SJCRH30 (cell line): Measurements from ENCODE around the gene TOP3A. TPM values are rescaled to one million over a fixed set of nuclear protein-coding genes. Genes with fewer than 3 reads are reported as not detected.

Experiments used
- DNase-seq, 2 experiments: peaks; one replicate each; pipeline ENCODE4 v3.0.0-alpha.2; 2015 to 2020
- H3K27ac ChIP-seq: fragments of 250-450 bp; sonication (Bioruptor Pico); 2 replicates; pipeline ENCODE4 v1.5.1; 2020; ENCODE audit warnings: mild to moderate bottlenecking, moderate library complexity
- H3K27me3 ChIP-seq: fragments of 250-450 bp; sonication (Bioruptor Pico); 2 replicates; pipeline ENCODE4 v1.5.1; 2020; ENCODE audit warnings: mild to moderate bottlenecking, moderate library complexity
- H3K36me3 ChIP-seq: fragments of 250-450 bp; sonication (Bioruptor Pico); 2 replicates; pipeline ENCODE4 v1.5.1; 2020; ENCODE audit warnings: mild to moderate bottlenecking, moderate library complexity
- H3K4me1 ChIP-seq: fragments of 250-450 bp; sonication (Bioruptor Pico); 2 replicates; pipeline ENCODE4 v1.5.1; 2020; ENCODE audit warnings: mild to moderate bottlenecking, moderate library complexity
- H3K4me3 ChIP-seq: fragments of 250-450 bp; sonication (Bioruptor Pico); 2 replicates; pipeline ENCODE4 v1.5.1; 2020; ENCODE audit warnings: mild to moderate bottlenecking, moderate library complexity
- H3K9me3 ChIP-seq: fragments of 250-450 bp; sonication (Bioruptor Pico); replicated peaks from 2 replicates; pipeline ENCODE4 v1.5.1; 2020; ENCODE audit warnings: mild to moderate bottlenecking, moderate library complexity
- total RNA-seq: library from RNA; depleted of rRNA; stranded (reverse); fragments of >200 nt; shearing (Covaris generic); gene quantifications from 2 replicates; pipeline ENCODE4 v1.2.3, GENCODE V29; 2014

Gene TOP3A
- total RNA-seq, 1 experiment from 2014 or later = 236 TPM

DNA sequence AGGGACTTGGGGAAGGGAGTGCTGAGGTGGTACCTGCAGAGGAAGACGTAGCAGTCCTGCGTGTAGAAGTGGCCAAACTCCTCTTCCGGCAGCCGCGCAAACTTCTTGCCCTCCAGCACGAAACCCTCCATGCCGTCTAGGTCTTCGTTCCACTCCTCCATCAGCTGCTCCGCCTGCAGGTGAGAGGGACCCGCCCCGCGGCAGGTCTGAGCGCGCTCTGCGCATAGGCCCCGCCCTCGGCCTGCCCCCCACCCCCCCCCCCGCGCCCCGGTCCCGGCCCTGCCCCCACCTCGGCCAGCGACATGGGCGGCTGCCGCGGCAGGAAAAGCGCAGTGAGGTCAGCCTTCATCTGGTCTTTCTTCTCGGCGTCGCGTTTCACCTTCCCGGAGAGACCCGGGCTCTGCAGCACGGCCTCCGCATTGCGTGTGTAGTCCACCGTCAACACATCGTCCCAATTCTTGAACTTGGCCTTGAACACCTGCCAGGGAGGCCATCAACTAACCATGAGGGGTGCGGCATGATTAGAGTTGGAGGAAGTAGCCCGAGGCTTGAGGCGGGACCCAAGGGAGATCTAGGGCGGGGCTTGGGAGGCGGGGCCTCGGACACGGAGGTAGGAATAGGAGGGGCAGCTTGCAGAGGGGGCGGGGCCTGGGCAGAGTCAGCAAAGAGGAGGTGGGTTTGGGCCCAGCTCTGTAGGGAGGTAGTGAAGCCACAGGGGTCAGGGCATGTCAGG, 67.7 kb downstream of the TOP3A start:
- H3K9me3 ChIP-seq = no peaks in the 10 kb centered on the region
- peaks cover 86% of the 10 kb centered on the region for H3K36me3 ChIP-seq
- H3K4me3 ChIP-seq = no peak overlapping the region
- DNase-seq = peak; percentile 85 to 89
- no peak overlapping the region for H3K27ac ChIP-seq
- no peaks in the 10 kb centered on the region for H3K4me1 ChIP-seq
- H3K27me3 ChIP-seq = no peaks in the 10 kb centered on the region

DNA sequence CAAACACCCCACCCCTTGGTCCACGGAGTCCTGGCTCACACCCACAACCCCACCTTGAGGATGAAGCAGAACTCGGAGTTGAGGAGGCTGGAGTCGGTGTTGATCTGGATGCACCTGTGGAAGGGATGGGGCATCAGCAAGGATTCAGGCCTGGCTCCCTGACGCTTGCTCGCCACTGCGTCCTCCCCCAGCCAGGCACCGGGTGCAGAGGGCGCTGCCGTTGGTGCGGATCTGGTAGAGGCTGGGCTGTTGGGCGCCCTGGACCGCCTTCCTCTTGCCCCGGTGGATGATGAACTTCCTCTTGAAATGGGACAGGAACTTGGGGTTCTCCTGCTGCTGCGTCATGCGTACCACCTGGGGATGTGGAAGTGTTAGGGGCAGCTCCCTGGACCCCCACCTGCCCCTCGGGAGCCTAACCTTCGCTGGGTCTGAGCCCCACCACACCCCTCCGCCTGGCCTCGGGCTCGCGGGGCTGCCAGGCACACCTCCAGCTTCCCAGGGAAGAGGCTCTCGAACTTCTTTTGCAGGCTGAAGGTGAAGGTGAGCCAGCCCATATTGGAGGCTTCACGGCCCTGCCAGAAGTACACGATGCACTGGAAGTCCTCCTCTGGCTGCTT, 68.6 kb downstream of the TOP3A start:
- Histone ChIP-seq H3K4me1 (no peaks in the 10 kb centered on the region), H3K27ac (no peak overlapping the region), H3K36me3 (peaks cover 86% of the 10 kb centered on the region), H3K9me3 (no peaks in the 10 kb centered on the region), H3K4me3 (no peak overlapping the region), H3K27me3 (no peaks in the 10 kb centered on the region)
- DNase-seq = no peak

DNA sequence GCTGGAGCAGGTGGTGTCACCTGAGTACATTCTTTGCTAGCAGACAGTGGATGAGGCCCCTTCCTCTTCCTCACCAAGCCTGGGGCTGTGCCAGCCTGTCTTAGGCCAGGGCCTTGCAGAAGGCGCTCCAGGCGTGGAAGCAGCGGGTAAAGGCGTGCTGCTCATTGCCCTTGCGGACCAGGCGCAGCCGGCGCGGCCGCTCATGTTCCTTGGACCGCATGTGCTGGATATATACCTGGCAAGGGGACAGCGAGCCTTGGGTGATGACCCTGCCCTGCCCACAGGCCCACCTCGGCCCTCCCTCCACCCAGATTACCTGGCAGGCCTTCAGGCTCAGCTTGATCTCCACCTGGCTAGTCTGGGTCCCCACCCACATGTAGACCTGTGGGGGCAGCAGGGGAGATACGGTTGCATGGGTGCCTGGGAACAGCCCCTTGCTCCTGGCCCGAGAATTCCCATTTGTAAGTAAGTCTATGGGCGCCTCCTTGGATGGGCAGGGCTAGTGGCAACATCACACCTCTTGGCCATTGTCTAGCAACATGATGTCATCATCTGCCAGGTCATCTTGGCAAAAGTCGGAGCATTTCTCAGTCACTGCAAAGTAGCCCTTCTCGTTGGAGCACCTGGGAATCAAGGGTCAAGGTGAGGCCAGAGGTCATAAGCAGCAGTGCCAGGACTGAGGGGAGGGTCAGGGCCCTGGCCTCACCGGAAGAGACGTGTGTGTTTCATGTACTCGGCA, 69.6 kb downstream of the TOP3A start:
- Histone ChIP-seq H3K4me1 (no peaks in the 10 kb centered on the region), H3K27ac (no peak overlapping the region), H3K27me3 (no peaks in the 10 kb centered on the region), H3K36me3 (peaks cover 84% of the 10 kb centered on the region), H3K9me3 (no peaks in the 10 kb centered on the region), H3K4me3 (no peak overlapping the region)
- DNase-seq = no peak

DNA sequence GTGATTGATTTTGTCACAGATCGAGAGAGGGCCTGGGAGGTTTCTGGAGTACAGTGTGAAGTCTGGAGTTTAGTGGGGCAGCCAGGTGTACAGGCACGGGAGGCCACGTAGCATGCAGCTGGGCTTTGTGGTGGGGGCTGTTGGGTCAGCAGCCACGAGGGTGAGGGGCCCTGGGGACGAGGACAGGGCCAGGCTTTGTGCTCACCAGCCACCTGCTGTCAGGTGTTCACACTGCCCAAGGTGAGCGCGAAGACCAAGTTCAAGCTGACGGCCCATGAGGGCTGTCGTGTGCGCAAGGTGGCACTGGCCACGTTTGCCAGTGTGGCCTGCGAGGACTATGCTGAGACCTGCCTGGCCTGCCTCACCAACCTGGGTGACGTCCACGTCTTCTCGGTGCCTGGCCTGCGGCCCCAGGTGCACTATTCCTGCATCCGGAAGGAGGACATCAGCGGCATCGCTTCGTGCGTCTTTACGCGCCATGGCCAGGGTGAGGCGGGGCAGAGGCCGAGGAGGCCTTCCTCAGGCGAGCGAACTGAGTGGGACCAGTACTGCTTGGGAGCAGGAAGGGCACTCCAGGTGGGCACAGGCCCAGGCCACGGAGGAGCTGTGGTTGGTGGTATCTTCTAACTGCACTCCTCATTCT, 73.4 kb downstream of the TOP3A start:
- Histone ChIP-seq H3K27me3 (no peaks in the 10 kb centered on the region), H3K9me3 (no peaks in the 10 kb centered on the region), H3K4me1 (no peaks in the 10 kb centered on the region), H3K36me3 (peaks cover 67% of the 10 kb centered on the region), H3K4me3 (no peak overlapping the region), H3K27ac (no peak overlapping the region)
- DNase-seq = no peak

DNA sequence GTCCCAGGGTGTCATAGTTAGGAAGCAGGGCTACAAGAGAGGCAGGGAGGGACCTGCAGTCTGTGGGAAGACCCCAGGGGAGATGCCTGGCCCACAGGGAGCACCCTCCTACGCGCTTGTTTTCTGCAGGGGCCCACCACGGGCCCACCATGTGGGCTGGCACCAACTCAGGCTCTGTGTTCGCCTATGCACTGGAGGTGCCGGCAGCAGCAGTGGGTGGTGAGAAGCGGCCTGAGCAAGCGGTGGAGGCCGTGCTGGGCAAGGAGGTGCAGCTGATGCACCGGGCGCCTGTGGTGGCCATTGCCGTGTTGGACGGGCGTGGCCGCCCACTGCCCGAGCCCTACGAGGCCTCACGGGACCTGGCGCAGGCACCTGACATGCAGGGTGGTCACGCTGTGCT, 74.3 kb downstream of the TOP3A start:
- no peak for DNase-seq
- H3K27me3 ChIP-seq = no peaks in the 10 kb centered on the region
- H3K4me3 ChIP-seq = no peak overlapping the region
- H3K27ac ChIP-seq = no peak overlapping the region
- no peaks in the 10 kb centered on the region for H3K9me3 ChIP-seq
- peaks cover 66% of the 10 kb centered on the region for H3K36me3 ChIP-seq
- no peaks in the 10 kb centered on the region for H3K4me1 ChIP-seq

DNA sequence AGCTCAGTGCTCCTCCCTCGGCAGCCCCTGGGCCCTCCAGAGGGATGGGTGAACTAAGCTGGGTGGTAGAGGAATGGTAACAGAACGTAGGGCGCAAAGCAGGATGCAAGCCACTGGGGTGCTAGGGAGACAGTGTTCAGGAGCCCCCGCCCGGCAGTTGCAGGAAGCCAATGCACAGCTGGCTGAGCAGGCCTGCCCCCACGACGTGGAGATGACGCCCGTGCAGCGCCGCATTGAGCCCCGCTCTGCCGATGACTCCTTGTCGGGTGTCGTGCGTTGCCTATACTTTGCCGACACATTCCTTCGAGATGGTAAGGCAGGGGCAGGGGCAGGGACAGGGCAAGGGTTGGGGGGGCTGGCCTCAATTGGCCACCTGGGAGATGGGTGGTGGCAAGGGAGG, 76.5 kb downstream of the TOP3A start:
- Histone ChIP-seq H3K4me1 (no peaks in the 10 kb centered on the region), H3K9me3 (no peaks in the 10 kb centered on the region), H3K4me3 (no peak overlapping the region), H3K27ac (no peak overlapping the region), H3K36me3 (peaks cover 64% of the 10 kb centered on the region), H3K27me3 (no peaks in the 10 kb centered on the region)
- no peak for DNase-seq

DNA sequence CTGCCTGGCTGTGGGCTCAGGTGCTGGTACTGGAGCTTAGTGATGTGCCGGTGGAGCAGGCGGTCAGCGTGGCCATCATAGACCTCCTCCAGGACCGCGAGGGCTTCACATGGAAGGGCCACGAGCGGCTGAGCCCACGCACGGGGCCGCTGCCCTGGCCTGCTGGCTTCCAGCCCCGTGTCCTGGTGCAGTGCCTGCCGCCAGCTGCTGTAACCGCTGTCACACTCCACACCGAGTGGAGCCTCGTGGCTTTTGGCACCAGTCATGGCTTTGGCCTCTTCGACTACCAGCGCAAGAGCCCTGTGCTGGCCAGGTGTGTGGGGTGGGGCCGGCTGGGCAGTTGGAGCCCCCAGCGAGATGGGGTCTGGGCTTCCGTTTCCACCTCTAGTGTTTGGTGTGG, 77.3 kb downstream of the TOP3A start:
- Histone ChIP-seq H3K27ac (no peak overlapping the region), H3K9me3 (no peaks in the 10 kb centered on the region), H3K36me3 (peaks cover 56% of the 10 kb centered on the region), H3K27me3 (no peaks in the 10 kb centered on the region), H3K4me3 (no peak overlapping the region), H3K4me1 (no peaks in the 10 kb centered on the region)
- DNase-seq = no peak

DNA sequence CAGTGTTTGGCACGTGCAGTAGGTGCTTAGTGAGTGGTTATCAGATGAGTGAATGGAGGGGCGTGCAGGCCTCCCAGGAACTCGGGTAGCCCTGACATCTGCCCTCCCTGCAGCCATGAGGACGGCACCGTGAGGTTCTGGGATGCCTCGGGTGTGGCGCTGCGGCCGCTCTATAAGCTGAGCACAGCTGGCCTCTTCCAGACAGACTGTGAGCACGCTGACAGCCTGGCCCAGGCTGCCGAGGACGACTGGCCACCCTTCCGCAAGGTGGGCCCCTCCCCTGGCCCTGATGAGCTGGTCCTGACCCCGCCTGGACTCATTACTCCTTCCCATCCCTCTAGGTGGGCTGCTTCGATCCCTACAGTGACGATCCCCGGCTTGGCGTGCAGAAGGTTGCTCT, 78.3 kb downstream of the TOP3A start:
- H3K4me1 ChIP-seq = no peaks in the 10 kb centered on the region
- H3K4me3 ChIP-seq = no peak overlapping the region
- no peaks in the 10 kb centered on the region for H3K27me3 ChIP-seq
- DNase-seq = no peak
- H3K36me3 ChIP-seq = peaks cover 52% of the 10 kb centered on the region
- no peak overlapping the region for H3K27ac ChIP-seq
- H3K9me3 ChIP-seq = no peaks in the 10 kb centered on the region

DNA sequence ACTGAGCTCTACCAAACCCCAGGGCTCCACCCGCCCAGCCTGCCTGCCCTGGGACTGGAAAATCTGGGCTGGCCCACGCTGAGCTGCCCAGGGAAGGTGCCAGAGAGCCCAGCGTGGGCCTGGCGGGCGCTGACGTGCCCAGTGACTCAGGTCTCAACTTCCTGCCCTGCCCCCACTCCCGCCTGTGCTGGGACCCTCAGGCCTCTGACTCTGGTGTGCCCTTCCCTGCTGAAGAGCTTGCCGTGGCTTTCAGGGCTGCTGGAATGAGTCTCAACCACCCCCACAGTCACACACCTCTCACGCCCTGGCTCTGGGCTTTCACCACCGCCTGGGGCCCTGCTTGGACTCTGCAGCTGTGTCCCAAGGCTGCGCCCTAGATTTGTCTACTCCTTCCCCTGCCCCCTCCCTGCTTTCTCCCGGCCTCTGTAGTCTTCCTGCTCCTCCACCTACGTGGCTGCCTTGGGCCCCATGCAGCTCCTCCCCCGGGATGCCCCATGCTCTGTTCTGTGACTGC, 79.0 kb downstream of the TOP3A start:
- no peak overlapping the region for H3K27ac ChIP-seq
- no peaks in the 10 kb centered on the region for H3K27me3 ChIP-seq
- no peaks in the 10 kb centered on the region for H3K4me1 ChIP-seq
- peaks cover 45% of the 10 kb centered on the region for H3K36me3 ChIP-seq
- no peak for DNase-seq
- no peak overlapping the region for H3K4me3 ChIP-seq
- no peaks in the 10 kb centered on the region for H3K9me3 ChIP-seq

DNA sequence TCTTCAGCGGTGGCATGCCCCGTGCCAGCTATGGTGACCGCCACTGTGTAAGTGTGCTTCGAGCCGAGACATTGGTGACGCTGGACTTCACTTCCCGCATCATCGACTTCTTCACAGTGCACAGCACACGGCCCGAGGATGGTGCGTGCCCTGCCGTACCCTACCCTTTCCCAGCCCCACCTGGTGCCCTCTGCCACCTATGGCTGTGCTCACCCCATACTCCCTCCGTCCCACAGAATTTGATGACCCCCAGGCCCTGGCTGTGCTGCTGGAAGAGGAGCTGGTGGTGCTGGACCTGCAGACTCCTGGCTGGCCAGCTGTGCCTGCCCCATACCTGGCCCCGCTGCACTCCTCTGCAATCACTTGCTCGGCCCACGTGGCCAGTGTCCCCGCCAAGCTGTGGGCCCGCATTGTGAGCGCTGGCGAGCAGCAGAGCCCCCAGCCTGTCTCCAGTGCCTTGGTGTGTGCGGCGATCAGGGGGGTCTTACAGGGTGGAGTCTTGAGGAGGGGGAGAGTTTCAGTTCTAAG, 79.9 kb downstream of the TOP3A start:
- Histone ChIP-seq H3K36me3 (peaks cover 41% of the 10 kb centered on the region), H3K4me3 (no peak overlapping the region), H3K9me3 (no peaks in the 10 kb centered on the region), H3K27me3 (no peaks in the 10 kb centered on the region), H3K4me1 (no peaks in the 10 kb centered on the region), H3K27ac (no peak overlapping the region)
- no peak for DNase-seq

DNA sequence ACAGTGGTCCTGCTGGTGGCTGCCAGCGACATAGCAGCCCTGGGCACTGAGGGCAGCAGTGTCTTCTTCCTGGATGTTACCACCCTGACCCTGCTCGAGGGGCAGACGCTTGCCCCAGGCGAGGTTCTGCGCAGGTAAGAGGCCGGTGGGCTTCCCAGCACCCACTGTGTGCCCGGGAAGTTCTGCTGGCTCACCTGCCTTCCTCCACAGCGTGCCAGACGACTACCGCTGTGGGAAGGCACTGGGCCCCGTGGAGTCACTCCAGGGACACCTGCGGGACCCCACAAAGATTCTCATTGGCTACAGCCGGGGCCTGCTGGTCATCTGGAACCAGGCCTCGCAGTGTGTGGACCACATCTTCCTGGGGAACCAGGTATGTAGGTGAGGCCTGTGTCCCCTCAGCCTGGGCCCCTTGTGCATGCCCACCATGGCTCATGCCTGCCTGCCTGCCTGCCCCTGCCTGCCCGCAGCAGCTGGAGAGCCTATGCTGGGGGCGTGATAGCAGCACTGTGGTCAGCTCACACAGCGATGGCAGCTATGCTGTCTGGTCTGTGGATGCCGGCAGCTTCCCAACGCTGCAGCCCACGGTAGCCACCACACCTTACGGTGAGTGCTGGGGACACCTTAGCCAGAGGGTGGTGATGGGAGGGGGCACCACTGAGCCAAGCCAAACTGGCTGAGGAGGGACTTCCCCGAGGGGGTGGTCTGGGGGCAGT, 80.8 kb downstream of the TOP3A start:
- no peaks in the 10 kb centered on the region for H3K27me3 ChIP-seq
- H3K27ac ChIP-seq = no peak overlapping the region
- peaks cover 37% of the 10 kb centered on the region for H3K36me3 ChIP-seq
- no peaks in the 10 kb centered on the region for H3K4me1 ChIP-seq
- no peak overlapping the region for H3K4me3 ChIP-seq
- H3K9me3 ChIP-seq = no peaks in the 10 kb centered on the region
- no peak for DNase-seq

DNA sequence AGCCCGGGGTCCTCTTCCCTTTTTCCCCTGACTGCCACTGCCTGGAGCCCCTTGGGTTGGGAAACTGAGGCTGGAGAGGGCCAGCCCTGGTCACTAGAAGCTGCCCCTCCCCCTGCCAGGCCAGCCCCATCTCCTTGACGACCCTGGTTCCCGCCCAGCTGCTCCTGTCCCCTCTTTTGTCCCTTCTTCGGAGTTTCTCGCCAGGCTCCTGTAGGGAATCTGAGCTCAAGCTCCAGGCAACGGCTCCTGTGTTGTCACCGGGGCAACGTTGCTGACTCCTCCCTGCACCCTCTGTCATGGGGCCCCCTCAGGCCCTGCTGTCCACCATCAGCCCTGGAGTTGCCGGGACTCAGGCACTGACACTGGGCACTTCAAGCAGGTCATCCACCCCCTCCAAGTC, 83.6 kb downstream of the TOP3A start:
- no peak overlapping the region for H3K4me3 ChIP-seq
- H3K36me3 ChIP-seq = peaks cover 24% of the 10 kb centered on the region
- peaks cover 6% of the 10 kb centered on the region; the same call in 1 of the 2 replicates for H3K4me1 ChIP-seq
- H3K9me3 ChIP-seq = no peaks in the 10 kb centered on the region
- DNase-seq = no peak
- no peak overlapping the region for H3K27ac ChIP-seq
- H3K27me3 ChIP-seq = no peaks in the 10 kb centered on the region

DNA sequence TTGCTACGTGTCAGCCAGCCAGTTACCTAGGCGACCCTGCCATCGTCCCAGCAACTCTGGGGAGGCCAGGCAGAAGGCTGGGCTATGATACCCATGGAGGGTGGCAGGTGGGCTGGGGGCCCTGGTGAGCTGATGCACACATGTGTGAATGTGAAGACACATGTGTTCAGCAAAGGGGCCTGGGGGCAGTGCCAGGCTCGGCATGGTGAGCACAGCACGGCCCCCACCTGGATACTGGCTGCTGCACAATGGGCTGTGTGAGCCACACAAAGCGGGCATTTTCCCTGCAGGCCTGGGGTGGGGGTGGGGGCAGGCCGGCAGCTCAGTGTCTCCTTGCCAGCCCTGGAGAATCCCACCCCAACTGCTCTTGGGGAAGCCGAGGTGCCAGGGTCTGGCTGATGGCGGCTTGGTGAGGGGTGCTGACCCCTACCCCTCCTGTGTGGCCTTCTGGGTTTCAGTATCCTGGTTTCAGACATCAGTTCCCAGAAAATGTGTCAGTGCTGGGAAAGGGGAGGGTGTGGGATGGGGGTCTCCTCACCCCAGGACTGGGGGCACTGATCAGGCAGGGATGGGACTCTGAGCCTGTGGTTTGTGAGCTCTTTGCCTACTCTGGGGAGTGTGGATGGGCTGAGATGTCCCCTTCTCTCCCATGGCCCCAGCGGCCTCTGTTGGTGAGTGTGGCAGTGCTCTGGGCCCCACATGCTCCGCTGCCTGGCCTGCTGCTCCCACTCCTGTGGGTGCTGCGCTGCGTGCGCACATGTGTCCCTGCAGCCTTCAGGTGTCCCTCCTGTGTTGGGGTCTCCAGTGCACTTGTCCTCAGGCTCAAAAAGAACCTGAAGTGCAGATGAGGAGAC, 84.3 kb downstream of the TOP3A start:
- H3K4me3 ChIP-seq = no peak overlapping the region
- H3K9me3 ChIP-seq = no peaks in the 10 kb centered on the region
- peaks cover 18% of the 10 kb centered on the region for H3K36me3 ChIP-seq
- DNase-seq = no peak
- peaks cover 7% of the 10 kb centered on the region; the same call in 1 of the 2 replicates for H3K4me1 ChIP-seq
- no peaks in the 10 kb centered on the region for H3K27me3 ChIP-seq
- H3K27ac ChIP-seq = no peak overlapping the region
